ENCODE measurements around the gene KCNK16.

Gene KCNK16

DNA sequence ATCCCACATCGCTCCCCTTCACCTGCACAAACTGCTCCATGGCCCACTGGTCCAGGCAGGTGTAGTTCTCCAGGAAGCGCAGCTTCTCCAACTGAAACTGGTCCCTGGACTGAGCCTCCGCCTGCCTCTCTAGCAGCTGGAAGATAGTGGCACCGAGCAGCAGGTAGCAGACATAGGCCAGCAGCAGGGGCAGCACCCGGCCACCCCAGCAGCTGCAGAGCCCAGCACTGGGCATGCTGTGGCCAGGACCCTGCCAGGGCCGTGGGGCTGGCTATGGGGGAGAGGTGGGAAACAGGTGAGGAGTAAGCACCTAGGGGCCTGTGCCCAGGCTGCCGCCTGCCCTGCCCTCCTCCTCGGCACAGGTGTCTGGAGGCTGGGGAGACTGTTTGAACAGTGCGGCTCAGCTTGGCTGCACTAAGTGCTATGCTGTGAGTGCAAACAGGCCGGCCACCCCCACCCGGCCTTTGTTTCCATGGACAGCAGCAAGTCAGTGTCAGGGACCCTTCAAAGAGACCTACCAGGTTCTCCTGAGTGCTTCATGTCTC lies at the start of gene KCNK16:
Gene KCNK16, minus strand, starts transcription at position 397 of the 545 bp plus-strand sequence. Its CDS starts 162 bp downstream, at position 235.
- no peak for DNase-seq (ENCODE audit: low read depth in 2 of 2)

DNA sequence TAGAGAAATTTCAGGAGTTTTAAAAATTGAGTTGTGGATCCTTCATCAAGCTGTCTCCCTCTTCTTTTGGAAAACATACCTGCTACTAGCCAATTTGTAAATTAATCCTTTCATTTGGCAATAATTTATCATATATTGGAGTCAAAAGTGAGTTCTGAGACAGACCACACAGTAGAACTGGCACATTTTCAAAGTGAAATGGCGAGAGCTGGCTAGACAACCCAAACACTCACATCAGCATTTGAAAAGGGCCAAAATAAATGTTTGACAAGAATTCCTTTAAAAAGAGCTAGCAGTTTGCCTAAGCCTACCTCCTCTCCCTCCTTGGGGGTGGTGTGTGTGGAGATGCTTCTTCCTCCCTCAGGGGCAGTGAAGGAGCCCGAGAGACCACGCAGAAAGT lies 47.9 kb upstream of the KCNK16 start:
- no peak for DNase-seq (ENCODE audit: low read depth in 2 of 2)

DNA sequence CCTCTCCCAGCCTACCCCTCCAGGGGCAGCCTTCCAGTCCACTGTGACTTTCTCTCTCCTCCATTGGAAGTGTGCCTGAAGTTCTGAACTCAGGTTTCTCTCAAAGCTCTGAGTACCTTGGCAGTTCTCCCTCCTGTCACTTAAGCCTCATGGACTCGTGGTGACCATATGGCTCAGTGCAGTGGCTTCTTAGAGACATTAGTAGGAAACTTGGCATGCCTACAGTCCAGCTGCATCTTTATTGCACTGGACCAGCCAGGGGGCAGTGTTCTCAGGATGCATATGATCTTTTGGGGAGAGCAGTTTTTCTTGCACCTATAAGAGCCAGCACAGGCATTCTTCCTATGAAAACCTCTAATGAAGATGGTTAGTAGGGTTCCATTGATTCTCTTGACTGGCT lies 47.5 kb upstream of the KCNK16 start:
- no peak for DNase-seq (ENCODE audit: low read depth in 2 of 2)

DNA sequence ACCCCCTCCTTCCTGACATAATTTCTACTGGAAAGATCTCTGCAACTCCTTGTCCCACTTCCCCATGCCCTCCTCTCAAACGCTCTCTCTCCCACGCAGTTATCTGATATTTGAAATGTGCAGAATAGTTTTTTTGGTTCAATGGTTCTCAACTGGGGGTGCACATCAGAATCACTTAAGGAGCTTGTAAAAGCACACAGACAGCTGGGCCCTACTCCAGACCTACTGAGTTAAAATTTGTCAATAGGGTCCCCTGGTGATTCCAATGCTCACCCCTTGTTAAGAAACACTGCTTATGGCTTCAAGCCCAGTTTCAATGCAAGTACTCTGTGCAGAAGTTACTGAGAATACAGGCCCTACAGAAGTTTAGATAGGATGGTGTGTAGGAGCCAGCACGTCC lies 45.2 kb upstream of the KCNK16 start:
- DNase-seq (ENCODE audit: low read depth in 2 of 2), result no peak

DNA sequence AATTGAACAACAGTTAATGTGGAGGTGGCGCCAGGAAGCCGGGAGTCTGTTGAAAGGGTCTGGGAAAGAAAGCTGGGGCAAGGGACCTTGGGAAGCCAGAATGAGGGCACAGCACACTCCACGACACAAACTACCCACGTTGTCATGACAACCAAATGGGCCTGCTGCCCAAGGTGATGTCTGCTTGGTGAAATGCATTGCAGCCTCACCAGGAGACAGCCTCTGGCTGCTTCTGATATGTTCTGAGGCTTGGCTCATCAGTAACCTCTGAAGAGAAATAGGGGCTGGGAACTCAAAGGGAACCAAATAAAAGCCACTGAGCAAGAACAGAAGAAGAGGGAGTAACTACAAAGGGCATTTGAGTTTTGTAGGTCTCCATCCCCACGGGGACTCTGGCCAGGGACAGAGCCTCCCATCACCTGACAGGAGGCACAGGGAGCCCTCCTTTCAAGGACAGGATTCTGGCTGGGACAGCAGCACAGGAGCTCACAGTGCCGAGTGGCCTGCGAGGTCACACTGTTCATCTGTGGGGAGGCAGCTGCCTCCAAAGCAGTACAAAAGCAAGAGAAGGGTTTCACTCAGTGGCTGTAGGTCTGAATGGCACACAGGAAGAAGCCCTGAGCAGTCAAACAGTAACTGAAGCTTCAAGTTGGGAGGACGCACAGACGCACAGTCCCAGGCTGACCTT lies 44.6 kb upstream of the KCNK16 start:
- no peak for DNase-seq (ENCODE audit: low read depth in 2 of 2)

DNA sequence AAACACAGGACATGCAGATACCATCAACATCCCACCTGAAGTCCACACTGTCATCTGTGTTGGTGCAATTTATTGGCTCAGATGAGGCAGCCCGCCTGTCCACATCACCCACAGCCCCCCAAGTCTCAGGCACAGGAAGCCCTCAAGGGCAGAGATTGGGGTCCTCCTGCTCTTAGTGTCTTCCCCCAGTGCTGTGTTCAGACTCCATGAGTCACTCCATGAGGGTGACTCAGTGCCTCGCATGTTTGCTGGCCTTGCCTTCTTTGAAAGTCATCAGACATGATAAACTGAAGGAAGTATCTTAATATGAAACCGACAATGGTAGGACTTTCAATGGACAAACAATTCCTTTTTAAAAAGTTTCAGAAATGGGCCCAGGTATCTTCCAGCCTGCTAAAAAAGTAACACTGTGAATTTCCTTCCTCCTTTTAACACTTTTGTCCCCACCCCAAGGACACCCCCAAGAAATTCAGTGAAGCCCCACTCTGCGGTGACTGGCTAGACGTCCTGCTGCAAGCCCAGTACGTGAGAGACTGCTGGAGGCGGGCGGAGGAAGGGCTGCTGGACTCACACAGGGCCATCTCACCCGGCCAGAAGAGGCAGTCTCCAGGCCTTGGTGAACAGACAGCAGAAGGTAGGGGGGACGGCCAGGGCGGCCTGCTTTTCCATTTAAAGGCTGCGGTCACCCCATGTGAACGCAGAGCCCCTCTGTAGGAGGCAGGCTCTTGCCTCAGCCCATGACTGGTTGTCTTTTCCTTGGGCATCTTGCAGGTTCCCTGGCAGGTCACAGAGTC lies 43.0 kb upstream of the KCNK16 start:
- DNase-seq (ENCODE audit: low read depth in 2 of 2), result no peak

DNA sequence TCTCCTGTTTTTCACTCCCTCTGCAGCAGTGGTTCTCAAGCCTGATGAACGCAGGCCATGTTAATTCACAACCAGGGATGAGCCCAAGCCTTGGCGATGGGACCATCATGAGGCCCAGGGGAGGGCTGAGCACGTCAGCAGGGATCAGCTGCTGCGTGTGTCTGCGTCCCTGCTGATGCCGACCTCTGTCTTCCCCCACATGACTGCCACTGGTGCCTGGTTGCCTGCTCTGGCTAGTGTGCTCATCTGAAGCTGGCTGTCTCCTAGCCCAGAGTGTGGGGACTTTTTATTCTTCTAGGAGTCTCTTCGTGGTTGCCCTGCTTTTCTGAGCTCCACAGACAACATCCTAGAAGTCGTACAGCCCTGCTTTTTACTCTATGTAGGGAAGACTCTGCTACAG lies 40.8 kb upstream of the KCNK16 start:
- DNase-seq (ENCODE audit: low read depth in 2 of 2), result no peak

DNA sequence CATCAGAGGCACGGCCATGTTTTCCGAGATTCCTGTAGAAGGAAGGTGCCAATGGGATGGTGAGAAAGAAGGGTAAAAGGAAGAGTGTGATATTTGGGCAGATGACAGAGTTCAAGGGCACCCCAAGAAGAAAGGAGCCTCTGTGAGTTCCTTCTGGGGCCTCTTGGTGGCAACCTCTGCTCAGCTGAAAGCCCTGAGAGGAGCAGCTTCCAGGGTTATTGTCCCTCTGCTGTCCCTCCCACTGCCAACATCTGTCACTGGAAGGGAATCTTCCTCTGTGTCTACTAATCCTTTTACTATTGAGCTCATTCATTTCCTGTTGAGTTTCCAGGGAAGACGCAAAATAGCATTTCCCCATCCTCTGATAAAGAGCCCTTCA lies 40.0 kb upstream of the KCNK16 start:
- no peak for DNase-seq (ENCODE audit: low read depth in 2 of 2)

DNA sequence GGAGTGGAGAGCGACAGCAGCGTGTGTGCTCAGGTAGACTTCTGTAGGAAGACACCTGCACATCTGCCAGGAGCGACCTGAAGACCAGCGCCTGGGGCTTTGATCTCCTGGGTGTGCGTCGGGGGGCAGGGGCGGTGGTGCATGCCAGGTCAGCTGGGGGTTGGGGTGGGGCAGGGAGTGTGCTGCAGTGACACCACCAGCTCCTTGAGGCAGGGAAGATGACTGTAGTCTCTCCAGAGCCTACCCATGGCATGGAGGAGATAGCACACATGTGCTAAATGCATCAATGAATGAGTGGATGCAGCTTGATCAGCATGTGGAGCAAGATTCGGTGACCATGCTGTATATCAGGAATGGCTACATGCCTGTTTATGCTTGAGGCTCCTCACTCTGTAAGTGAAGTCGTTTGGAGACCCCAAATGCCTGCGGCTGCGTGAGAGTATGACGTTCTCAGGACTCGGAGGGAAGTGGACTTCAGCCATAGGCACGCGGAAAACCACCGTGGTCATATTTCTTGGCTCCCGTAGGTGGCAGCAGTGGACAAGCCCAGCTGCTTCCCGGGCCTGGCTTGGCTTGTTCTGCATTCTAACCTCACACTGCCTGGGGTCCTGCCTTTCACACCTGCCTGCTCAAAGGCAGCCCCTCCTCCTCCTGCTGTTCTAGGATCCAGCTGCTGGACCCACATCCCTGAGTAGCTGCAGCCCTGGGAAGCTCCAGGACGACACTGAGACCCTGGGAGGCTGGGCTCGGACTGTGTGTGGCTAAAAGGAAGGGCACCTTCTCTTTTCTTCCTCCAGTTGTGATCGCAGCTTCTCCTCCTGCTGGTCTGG lies 39.4 kb upstream of the KCNK16 start:
- DNase-seq (ENCODE audit: low read depth in 2 of 2), result no peak

DNA sequence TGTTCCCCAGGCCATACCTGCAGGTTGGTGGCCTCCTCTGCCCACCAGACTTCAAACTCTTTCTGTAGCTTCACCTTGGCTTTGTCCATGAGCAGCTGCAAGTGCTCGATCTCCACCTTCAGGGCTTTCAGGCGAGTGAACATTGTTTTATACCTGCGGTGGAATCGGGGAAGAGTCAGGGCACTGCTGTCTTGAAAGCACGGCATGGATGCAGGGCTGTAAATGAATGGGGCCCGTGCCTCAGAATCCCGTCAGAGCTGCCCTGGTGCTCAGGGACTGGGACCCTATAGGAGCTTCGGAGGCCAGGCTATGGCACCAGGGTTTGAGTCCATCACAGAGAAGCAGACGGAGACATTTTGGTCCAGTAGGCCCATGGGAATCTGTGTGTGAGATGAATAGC lies 37.9 kb upstream of the KCNK16 start:
- no peak for DNase-seq (ENCODE audit: low read depth in 2 of 2)

DNA sequence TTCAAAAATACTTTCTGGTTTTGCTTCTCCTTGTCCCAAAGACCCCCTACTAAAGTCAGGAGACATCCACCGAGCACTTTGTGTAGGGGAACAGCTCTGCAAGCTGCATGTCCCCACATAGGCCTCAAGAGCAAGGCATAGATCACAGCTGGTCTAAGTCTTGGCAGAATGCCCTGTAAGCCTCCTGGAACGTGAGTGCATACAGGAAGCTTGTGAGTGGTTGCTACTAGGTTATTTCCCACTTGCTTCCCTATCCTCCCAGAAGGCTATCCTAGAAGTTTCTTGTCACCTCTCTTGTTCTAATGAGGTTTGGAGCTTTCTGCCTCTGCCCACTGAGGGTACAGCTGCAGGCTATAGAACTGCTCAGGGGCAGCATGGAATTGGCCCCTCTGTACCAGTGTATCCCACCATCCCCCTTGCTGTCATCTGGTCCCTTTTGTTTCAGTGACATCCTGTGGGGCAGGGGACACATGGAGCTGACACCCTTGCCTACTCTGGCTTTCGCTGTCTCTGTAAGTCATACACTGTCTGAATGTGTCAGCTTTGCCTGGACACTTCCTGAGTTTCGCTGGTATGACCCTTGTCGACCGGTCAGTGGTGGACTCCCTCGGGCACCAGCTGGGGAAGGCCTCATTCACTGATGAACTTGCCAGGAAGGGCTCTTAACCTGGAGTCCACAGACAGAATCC lies 35.6 kb upstream of the KCNK16 start:
- DNase-seq (ENCODE audit: low read depth in 2 of 2), result no peak

DNA sequence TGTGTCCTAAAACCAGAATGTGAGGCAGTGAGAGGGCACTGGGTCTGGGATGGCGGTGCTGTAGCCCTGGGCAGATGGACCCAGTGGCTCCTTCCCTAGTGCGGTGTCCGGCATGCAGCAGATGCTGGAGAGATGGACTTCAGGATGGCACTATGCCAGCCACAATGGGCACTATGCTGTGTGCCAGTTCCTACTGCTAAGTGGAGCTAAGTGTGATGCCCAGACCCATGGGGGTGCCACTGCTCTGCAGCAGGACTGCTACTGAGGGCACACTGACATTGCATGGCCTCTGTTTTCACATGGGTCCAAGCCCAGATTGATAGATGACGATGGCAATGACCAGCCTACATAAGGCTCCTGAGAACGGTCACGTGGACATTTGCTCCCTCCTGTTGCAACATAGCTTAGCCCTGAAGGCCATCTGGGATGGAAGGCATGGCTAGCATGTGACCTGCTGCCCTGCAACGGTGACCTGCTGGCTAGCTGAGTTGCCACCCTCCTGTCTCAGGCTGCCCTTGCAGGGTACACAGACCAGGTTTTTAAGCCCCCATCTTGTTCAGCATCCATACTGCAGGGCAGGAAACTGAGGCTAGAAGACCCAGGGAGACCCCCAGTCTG lies 31.3 kb upstream of the KCNK16 start:
- no peak for DNase-seq (ENCODE audit: low read depth in 2 of 2)

DNA sequence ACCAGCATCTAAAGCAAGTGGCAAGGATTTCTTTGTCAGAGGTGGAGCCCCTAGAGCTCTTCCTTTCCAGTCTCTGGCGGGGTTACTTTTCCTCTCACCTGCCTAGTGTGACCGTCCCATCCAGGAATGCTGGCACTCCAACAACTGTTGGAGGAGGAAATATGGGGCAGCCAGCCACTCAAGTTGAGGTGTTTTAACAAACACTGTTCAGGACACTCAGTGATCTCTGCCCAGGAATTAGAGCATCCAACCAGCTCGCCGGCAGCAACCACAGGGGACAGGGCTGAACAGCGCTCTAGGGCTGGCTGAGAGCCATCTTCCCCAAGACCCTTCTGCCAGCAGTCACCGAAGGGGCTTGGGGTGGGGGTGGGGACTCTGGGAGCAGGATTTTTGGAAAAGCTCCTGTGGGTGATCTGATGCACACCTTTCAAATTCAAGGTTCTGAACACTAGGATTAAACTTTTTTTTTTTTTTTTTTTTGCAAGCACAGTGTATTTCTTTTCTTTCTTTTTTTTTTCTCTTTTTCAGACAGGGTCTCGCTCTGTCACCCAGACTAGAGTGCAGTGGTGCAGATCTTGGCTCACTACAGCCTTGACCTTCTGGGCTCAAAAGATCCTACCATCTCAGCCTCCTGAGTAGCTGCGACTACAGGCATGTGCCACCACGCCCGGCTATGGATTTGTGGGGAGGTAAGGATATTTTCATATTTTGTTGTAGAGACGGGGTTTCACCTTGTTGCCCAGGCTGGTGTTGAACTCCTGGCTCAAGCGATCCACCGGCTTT lies 28.4 kb upstream of the KCNK16 start:
- DNase-seq (ENCODE audit: low read depth in 2 of 2), result no peak

DNA sequence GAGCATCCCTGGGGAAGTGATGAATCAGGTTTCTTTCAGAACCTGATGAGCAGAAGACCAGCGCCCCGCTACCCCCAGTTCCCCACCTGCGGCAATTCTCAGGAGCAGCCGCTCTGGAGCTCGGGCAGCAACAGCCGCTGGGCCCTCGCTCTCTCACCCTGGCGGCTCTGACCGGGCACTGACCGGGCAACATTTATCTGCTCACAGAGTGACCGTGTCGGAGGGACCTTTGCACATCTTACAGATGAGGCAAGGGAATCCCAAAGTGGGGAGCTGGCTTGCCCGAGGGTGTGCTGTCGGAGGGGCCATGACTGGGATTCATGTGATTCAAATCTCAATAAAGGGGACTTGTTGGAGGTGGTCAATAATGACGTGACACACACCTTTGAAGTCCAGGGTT lies 26.2 kb upstream of the KCNK16 start:
- DNase-seq (ENCODE audit: low read depth in 2 of 2), result no peak

DNA sequence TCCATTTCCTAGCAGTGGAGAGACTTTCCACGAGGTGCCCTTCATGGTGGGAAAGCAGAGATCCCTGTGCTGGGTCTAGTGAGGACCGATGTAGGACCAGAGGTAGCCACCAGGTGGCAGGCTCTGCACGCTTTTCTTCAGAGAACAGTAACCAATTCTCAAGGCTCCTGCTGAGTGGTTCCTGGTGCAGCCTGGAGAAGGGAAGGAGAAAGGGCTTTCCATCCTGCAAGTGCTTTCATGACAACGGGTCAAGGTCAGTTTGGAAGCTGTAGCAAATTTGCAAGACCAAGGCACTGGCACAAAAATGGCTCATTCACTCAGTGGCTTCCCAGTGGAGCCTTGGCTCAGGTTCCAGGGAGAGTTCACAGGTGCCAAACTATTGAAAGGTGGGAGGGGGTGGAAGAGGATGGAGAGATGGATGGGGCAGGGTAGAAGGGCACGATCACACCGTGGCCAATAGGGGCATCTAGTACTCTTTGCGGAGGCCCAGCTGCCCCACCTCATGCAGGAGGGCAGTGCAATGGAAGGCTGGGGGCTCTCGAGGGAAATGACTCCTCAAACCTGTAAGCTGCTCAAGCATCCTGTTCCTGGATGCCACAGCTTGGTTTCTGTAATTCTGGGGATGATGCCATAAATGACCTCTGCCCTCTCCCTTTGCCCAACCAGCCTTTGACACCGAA lies 25.5 kb upstream of the KCNK16 start:
- peak in 1 of 2 donors; percentile 11 for DNase-seq (ENCODE audit: low read depth in 2 of 2)

DNA sequence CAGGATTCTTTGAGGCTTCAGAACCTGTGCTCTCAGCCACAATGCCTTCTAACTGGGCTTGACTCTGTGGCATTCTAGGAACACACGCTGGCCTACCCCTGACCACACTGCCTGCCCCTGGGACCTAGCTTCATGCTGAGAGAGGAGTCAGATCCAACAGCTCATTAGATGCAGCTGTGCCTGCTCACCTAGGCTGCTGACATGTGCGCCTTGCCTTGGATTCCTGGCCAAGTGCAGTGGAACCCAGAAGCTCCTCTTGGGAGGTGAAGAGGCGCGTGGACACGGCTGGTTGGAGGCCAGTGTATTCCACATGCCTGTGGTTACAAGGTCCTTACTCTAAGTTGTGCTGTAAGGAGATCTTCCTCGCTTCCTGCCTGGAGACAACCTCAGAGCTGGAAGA lies 24.7 kb upstream of the KCNK16 start:
- no peak for DNase-seq (ENCODE audit: low read depth in 2 of 2)

DNA sequence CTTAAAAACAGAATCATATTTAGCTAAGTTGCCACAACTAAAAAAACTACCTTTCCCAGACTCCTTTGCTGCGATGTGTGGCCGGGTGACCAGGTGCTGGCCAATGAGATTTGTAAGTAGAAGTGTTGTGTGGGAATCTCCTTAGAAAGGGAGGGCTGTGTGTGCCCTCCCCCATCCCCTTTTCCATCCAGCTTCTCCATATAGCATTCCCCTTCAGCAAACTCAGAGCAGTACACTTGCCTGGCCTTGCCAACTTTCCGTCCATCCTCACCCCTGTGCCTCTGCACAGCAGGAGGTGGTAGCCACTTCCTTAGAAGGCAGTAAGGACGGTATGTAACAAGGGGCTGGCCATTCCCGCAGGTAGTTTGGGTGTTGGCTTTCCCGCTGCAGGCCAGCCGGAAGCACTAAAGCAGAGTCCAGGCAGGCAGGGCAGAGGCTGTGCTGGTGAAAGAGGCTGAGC lies 22.3 kb upstream of the KCNK16 start:
- no peak for DNase-seq (ENCODE audit: low read depth in 2 of 2)

DNA sequence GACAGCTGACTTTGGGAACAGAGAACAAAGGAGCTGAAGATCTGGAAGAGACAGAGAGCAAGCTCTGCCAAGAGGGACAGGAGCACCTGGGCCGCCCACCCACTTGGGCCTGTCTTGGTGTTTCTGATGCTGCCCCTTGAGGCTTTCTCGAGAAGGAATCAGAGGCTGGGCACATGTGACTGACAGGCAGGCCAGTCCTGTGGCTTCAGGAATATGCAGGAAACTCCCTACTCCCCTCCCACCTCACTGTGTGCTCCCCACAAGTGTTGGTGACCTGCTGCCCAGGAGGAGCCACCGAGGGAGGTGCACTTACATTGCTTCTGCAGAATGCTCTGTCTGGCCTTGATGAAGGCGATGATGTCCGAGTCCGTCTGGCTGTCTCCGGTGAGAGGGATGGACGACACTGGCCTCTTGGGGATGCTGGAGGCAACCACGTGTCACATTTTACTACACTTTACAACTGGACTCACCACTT lies 20.9 kb upstream of the KCNK16 start:
- no peak for DNase-seq (ENCODE audit: low read depth in 2 of 2)

DNA sequence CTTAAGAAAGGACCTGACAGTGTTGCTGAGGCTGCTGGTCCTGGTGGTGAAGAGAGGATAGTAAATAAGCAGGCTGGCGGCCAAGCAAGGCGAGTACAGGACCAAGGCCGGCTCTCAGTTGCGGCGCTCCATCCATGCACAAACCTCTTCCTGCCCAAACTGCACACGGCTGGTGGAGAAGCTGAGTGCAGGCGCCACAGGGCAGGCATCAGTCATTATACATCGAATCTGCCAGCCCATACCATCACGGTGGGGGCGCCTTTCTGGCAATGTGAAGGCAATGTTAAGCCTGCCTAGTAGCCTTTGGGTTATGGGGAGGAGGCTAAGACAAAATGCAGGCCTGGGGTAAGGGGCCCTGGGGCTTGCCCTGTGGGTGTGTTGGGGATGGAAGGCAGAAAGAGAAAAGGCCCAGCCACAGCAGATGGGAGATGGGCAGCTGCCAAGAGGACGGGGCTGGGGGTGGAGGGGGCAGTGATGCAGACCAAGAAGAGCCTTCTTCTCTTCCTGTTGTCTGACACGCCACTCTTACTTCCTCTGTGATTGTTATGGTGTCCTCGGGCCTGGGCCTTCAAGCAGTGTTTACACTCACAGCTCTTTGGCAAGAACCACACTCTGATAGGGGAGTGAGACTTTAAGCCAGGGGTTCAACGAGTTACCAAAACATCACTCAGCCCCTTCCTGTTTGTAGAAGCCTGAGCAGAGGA lies 20.3 kb upstream of the KCNK16 start:
- DNase-seq (ENCODE audit: low read depth in 2 of 2), result no peak
